GM21526 (cell line): Measurements from ENCODE around the gene UBAC2.

Source experiments
- ATAC-seq: cut with Tn5 transposase; IDR thresholded peaks from one replicate; pipeline ENCODE4 v1.9.1; 2021; ENCODE audit warnings: moderate library complexity; ENCODE audit not compliant: unreplicated experiment, low FRiP score

The UBAC2 gene

DNA sequence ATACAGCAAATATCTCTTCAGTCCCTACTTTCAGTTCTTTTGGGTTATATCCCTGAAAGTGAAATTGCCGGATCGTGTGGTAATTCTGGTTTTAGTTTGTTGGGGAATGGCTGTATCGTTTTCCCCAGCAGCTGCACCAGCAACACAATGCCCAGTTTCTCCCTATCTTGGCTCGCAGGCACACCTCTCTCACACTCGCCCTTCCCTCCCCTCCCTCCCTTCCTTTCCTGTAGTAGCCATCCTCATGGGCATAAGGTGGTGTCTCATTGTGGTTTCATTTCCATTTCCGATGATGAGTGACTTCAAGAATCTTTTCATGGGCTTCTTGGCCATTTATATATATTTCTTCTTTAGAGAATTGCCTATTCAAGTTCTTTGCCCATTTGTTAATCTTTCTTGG is 66.2 kb downstream of the UBAC2 start:
- no peak for ATAC-seq

DNA sequence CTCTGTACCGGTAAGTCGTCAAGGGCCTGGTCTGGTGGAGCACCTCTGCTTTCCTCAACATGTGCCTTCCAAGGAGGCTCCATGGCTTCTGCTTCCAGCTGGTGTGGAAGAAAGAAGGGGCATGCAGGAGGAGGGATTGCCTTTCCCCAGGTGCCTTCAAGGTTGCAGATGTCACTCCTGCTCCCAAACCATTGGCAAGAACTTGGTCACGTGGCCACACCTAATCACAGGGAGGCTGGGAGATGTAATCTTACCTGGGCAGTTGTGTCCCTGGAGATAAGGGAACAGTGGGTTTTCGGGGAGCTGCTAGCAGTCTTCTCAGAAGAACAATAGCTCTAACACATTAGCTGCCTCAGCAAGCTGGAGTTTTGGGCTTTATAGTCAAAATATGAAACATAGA is 67.3 kb downstream of the UBAC2 start:
- ATAC-seq, result no peak

DNA sequence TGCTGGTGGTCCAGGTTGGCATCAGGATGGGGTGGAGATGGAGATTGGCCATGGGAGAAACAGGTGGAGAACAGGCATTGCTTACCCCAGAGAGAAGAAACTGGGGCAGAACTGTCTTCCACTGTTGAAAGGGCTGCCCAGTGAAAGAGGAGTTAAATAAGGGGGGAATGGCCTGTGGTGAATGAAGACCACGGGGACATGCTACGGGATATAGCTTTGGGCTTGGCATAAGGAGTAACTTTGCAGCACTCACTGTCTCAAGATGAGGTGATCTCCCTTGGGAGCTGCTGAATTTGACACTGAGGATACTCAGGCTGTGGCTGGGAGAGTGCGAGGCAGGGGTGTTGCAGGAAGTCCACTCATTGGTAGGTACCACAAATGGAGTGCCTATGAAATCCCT is 68.2 kb downstream of the UBAC2 start:
- ATAC-seq, result no peak

DNA sequence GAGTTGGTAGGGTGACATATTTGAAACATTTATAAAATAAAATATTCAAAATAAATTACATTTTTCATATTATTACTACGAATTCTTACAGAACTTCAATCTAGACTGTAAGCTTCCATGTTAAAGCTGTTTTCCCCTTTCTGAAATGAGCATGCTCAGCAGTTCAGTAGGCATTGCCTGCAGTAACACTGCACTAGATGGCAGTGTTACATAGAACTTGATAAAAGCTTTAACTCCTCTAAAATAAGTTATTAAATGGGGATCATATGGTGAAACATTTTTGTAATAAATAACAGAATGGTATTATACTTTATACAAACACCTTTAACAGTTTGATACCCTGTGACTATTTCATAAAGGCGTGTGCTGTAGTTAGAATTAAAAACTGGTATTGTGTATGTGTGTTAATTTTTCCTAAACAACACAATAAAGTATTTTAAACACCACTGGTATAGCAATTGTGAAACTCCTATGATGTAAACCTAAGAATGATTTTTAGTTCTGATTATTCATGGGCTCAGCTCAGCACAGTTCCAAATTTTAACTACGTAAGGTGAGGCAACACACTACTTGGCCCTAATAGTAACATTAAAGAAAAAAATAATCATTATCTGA is 69.1 kb downstream of the UBAC2 start:
- peak; percentile 62 for ATAC-seq

DNA sequence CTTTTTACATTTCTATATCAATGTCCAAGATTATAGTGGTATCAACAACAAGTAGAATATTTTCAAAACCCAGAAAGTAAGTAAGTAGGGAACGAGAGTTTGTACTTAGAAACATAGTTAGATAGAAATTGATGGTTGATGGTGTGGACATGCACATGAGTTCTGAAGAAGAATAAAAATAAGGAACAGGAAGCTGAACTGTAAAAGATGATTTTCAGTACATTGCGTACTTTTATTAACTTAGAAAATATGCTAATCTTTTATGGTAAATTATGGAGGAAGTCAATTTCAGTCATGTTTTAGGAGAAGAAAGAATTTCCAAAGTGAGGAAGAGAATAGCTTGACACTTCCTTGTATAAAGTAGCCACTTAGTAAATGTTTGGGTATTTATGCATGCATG is 69.9 kb downstream of the UBAC2 start:
- no peak for ATAC-seq

DNA sequence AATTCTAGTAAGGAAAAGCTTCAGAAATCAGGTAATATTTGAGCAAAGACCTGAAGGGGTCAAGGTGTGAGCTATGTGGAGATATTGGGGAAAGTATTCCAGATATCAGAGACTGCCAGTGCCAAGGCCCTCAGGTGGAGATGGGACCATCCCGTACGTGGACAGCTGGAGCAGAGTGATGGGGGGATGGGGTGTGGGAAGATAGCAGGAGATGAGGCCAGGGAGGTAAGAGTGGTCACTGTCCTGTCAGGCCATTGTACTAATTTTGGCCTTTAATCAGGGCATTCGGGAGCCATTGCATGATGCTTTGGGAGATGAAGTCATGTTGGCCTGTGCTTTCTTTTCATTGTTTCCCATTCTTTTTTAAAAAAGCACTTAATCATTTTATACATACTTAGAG is 70.6 kb downstream of the UBAC2 start:
- ATAC-seq, result no peak

DNA sequence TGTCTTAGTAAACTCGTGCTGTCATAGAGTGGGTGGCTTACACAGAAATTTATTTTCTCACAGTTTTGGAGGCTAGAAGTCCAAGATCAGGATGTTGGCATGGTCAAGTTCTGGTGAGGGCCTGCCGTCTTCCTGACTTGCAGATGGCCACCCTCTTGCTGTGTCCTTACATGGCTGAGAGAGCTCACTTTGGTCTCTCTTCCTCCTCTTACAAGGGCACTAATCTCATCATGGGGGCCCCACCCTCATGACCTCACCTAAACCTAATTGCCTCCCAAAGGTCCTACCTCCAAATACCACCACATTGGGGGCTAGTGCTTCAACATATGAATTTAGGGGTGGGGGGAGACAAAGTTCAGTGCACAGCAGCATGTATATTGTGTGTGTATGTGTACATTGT is 71.8 kb downstream of the UBAC2 start:
- no peak for ATAC-seq

DNA sequence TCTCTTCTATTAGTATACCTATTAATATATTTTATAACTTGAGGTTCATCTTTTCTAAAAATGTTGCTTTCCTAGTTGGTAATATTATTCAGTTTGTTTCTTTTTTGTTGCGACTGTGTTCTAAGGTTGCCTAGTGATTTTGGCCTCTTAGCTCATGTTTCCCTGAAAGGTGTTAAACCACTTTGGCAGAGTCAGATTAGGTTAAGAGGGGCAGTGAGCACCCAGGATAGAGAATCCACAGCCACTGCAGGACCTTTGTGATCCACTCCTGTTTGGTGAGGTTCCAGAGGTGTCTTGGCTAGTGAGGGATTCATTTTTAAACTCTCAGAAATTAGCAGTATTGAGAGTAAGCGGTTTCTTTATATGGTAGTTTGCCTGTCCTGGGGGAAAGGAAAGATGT is 72.5 kb downstream of the UBAC2 start:
- ATAC-seq, result no peak

DNA sequence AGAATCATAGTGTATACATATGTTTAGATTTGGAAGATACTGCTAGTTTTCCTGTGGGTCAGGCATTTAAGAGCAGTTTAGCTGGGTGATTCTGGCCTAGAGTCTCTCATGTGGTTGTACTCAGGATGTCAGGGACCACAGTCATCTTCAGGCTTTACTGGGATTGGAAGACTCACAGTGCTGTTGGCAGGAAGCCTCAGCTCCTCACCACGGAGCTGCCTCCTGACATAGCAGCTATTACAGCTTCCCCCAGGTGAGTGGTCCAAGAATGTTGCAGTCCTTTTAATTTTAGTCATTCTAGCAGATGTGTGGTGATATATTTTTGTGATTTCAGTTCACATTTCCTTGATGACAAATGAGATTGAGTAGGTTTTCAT is 74.4 kb downstream of the UBAC2 start:
- no peak for ATAC-seq

DNA sequence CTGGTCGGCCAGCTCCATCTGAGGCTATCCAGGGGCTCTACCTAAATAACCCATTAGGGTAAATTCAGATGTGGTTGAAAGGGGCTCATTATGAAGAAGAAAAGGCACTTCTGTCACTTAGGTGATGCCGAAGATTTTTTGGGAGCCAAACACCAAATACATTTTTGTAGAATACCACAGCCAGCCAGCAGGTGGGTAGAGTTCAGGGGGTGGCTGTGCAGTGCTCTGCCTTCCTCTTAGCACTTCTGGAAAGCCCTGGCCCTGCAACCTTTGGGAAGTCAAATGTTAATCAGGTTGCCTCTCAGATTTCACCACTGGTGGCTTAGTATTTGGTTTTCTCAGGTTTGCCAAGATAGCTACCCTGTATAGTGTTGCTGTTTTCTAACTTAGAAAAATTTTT is 76.1 kb downstream of the UBAC2 start:
- ATAC-seq, result no peak

DNA sequence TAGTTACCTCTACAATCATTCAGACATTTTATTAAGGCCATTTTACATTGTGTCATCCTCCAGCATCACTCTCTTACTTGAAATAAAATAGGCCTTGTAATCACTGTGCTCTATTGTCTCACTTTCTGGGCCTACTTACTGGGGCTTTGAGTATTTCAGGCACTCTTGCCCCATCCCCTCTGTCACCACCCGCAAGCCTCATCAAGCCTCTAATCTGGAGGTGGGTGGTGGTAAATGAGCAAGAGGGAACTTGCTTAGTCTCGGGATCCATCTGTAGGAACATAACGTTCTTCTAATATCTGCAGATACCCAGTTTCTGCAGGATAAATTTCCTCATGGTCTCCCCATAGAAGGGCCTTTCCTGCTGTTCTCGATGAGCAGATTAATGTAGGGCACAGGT is 77.0 kb downstream of the UBAC2 start:
- no peak for ATAC-seq

DNA sequence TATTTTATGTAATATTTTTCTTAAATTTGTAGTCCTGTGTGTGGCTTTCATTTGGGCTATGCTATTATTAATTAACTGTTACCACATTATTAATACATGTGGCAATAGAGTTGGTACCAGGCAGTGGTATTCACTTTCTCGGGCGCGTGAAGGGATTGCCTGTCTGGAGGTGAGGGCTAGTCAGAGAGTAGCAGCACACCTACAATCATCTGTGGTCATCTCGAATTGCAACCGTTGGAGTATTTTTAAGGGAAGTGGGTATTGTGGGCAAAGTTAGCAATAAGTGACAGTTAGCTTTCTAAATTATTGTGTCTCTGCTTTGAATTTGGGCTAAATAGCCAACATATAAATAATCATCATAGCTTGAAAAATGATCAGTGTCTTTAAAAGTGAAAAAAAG is 77.5 kb downstream of the UBAC2 start:
- no peak for ATAC-seq

DNA sequence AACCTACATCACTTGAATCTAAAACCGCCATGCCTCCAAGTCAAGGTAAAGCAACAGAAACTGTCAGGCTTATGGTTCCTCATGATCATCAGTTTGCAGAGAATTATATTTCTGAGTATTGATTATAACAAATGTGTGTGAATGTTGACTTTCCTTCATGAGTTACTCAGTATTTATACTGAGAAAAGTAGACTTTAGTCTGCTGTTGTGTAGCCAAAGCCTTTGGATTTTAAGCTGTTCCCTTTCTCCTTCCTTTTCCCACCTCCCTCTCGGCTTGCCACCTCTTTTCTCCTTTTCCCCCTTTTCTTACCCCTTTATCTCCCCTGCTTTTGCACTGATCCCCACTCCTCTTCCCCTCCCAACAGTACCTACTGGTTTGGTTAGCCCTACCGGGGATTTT is 78.2 kb downstream of the UBAC2 start:
- ATAC-seq, result no peak

DNA sequence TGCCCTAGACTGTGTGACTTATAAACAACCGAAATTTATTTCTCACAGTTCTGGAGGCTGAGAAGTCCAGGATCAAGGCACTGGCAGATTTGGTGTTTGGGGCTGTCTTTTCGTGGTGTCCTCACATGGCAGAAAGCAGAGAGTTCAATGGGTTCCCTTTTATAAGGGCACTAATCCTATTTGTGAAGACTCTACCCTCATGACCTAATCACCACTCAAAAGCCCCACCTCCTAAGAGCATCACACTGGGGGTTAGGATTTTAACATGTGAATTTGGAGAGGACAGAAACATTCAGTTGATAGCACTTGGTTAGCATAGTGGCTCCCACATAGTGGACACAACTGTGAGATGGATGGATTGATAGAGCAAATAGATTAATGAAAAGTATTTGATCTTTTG is 79.0 kb downstream of the UBAC2 start:
- ATAC-seq, result no peak

DNA sequence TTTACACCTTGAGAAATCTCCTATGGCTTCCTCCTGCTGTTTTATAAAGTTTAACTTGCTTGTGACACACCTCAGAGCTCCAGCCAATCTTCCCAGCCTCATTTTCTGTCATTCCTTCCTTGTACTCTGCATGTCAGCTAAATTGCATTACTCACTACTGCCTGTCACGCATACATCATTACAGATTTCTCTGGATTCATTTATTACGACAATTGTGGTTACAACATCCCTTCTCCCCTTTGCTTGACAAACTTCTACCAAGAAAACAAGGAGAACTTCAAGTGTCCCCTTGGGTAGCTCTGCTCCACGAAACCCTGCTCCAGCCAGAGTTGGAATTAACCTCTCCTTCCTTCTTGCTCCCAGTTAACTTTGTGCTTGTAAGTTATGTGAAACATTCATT is 79.5 kb downstream of the UBAC2 start:
- ATAC-seq, result no peak

DNA sequence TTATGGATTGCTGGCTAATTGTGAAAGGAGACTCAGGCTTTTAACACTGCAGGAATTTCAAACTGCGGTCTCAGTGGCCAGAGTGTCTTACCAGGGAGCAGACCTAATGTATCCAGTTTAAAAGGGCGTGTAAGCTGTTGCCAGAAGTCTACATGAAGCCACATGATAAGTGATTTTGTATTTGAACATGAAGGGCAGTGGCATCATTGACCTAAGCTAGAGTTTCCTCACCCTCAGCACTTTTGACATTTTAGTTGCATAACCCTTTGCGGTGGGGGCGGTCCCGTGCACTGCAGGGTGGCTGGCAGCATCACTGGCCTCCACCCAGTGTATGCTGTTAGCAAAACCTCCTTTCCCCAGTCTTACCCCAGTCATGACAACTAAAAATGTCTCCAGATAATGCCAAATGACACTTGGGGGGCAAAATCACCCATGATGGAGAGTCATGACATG is 81.2 kb downstream of the UBAC2 start:
- ATAC-seq, result peak; percentile 73

DNA sequence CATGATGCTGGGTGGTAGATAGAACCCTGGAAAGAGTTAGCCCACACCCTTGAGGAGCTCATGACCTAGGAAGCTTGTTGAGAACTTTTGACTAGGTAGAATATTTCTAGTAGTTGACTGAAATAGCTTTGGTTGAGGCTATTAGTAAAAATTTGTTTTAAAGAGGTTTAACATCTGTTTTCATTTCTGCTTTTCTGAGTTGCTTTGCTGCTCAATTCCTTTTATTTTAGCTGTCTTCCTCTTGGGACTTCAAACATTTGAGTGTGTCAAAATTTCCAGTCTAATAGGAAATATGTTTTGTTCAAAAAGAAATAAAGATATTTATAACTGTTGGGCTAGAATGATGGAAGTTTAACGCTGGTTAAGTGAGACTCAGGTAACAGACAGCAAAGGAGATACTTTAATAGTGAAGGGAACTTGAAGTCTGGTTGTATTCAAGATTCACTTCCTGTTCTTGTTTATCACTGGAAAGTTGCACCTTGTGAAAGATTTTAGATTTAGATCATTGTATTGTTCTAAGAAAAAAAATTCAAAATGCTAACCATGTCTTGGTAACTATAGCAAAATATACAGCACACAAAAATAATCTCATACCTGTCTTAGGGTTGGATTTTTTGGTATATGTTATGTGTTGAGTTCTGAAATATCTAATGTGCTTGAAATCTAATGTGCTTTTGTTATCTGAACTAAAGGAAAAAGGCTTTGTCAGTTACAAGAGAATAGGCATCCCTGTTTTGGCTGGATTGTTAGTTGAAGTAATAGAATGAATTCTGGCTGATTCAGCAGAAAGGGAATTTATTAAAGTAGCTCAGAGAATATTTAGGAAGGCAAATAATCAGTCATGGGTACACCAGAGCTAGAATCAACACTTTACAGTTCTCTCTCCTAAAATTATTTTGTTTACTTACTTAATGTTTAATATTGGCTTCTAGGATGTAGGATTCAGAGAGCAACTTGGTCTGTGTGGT is 81.9 kb downstream of the UBAC2 start:
- peak; percentile 57 for ATAC-seq

DNA sequence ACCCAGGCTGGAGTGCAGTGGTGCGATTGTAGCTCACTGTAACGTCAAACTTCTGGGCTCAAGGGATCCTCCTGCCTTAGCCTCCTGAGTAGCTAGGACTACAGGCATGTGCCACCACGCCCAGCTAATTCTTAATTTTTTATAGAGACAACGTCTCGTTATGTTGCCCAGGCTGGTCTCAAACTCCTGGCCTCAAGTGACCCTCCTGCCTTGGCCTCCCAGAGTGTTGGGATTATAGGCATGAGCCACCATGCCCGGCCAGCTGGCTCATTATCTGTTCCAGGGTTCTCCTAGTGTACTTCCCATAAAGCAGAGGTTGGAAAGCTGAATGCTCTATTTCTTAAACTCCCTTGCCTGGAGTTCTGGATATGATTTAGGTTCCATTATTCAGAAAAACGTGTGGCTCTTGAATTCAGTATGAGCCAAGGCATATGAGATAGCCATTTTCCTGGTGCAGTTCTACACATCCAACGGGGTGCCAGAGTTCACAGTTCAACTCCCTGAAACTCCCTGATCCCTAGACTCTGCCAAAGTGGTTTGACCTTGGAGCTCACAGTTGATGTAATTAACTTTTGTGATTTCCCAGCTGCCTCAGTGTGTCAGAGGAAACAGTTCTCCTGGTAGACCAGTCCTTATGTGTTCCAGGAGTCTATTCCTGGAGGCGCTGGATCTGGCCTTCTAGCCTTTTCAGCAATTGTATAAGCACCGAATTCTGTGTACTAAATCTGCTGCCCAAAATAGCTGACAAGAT is 85.0 kb downstream of the UBAC2 start:
- ATAC-seq, result no peak

DNA sequence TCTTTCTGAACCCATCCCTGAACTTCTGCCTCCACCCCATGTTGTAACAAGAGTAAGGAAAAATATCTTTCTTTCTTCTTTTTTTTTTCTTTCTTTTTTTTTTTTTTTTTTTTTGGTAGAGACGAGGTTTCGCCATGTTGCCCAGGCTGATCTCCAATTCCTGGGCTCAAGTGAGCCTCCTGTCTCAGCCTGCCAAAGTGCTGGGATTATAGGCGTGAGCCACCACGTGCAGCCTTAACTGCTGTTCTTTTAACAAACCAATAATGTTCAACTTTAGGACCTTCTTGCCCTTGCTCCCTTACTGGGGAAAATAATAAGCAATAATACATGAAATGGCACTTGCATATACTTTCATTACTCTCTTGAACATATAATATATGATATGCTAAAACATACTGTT is 86.9 kb downstream of the UBAC2 start:
- no peak for ATAC-seq

DNA sequence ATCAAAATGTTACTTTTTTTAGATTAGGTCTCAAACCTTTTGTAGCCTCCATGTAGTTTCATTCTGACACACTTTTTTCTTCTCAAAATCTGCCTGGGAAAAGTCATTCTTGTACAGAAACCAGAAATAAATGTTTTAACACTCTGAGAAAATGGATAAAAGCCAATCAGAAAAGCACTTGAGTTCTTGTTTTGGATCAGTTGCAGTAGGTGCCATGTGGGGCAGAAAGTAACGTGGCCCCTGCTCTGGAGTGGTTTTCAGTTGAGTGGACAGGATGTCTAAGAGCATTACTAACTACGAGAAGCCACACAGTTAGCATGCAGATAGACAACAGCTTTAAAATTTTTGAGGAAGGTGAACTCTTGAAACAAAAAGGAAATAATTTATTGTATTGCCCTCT is 87.4 kb downstream of the UBAC2 start:
- ATAC-seq, result peak; percentile 84

DNA sequence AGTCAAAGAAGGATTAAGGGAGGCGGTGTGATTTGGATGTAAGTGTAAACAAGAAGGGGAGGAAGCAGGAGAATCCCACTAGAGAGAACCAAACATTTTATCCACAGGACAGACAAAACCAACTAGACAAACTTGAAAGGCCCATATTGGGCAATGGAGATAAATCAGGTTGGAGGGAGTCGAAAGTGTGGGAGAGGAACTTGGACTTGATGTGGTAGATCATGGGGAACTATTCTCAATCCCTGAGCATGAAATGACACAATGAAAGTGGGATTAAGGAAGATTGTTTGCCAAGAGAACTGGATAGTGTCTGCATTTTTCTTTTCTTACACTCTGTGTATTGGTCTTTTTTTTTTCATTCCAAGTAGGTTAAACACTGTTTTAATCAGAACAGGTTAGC is 88.6 kb downstream of the UBAC2 start:
- no peak for ATAC-seq
